ENCODE data around the gene CORO2A. TPM values are rescaled to one million over a fixed set of nuclear protein-coding genes. Genes with fewer than 3 reads are reported as not detected.
A peak's percentile ranks its signal among the peaks of the same experiment; 100 is the strongest.

CORO2A gene
- total and polyA plus RNA-seq, 5 donors = 0.09 to 0.43 (median 0.17) TPM

- 59% methylated on average over 16 of the region's 16 CpGs for WGBS
- no peak for ATAC-seq
Observed at GRCh38 chr9:98171176-98171925, 21.1 kb downstream of the CORO2A start.

GRCh38 chr9:98168941-98169488, 23.4 kb downstream of the CORO2A start:
- ATAC-seq (peak; percentile 58 to 89), DNase-seq (peak; percentile 28 to 65 (median 61))
- intact Hi-C loops (cut with DNase I) = no loop called here
- Histone ChIP-seq H3K27me3 (ENCODE audit: control insufficient read depth, insufficient read depth) (no peaks in the 10 kb centered on the region), H3K4me3 (ENCODE audit: low read length) (no peak overlapping the region), H3K9me3 (ENCODE audit: control insufficient read depth, low read length) (no peaks in the 10 kb centered on the region), H3K27ac (ENCODE audit: low read length) (no peak overlapping the region), H3K4me1 (ENCODE audit: control insufficient read depth, insufficient read depth, low read length) (no peaks in the 10 kb centered on the region)
- WGBS = 30% methylated on average over 15 of the region's 15 CpGs

More at GRCh38 chr9:98171176-98171925, 21.1 kb downstream of the CORO2A start:
- Histone ChIP-seq H3K4me3 (ENCODE audit: low read length) (no peak overlapping the region), H3K27ac (ENCODE audit: low read length) (no peak overlapping the region), H3K27me3 (ENCODE audit: control insufficient read depth, insufficient read depth) (no peaks in the 10 kb centered on the region), H3K9me3 (ENCODE audit: control insufficient read depth, low read length) (no peaks in the 10 kb centered on the region), H3K4me1 (ENCODE audit: control insufficient read depth, insufficient read depth, low read length) (no peaks in the 10 kb centered on the region)
- intact Hi-C loops (cut with DNase I) = no loop called here
- no peak for DNase-seq

GRCh38 chr9:98168153-98168780, 24.2 kb downstream of the CORO2A start:
- intact Hi-C loops (cut with DNase I) = no loop called here
- H3K27me3 ChIP-seq (ENCODE audit: control insufficient read depth, insufficient read depth) = no peaks in the 10 kb centered on the region
- ATAC-seq (no peak), DNase-seq (no peak)
- H3K9me3 ChIP-seq (ENCODE audit: control insufficient read depth, low read length) = no peaks in the 10 kb centered on the region
- WGBS = 75% methylated on average over 3 of the region's 3 CpGs
- no peaks in the 10 kb centered on the region for H3K4me1 ChIP-seq (ENCODE audit: control insufficient read depth, insufficient read depth, low read length)
- no peak overlapping the region for H3K4me3 ChIP-seq (ENCODE audit: low read length)
- H3K27ac ChIP-seq (ENCODE audit: low read length) = no peak overlapping the region

- no peaks in the 10 kb centered on the region for H3K27me3 ChIP-seq (ENCODE audit: control insufficient read depth, insufficient read depth)
- no peaks in the 10 kb centered on the region for H3K9me3 ChIP-seq (ENCODE audit: control insufficient read depth, low read length)
- H3K4me1 ChIP-seq (ENCODE audit: control insufficient read depth, insufficient read depth, low read length) = no peaks in the 10 kb centered on the region
- WGBS = 84% methylated on average over 7 of the region's 7 CpGs
- ATAC-seq (no peak), DNase-seq (no peak)
- intact Hi-C loops (cut with DNase I) = no loop called here
- H3K27ac ChIP-seq (ENCODE audit: low read length) = no peak overlapping the region
- H3K4me3 ChIP-seq (ENCODE audit: low read length) = no peak overlapping the region
Observed at GRCh38 chr9:98164912-98165311, 27.5 kb downstream of the CORO2A start.

GRCh38 chr9:98162613-98163012, 29.8 kb downstream of the CORO2A start:
- ATAC-seq = peak in 1 of 2 donors; percentile 21
- no peak overlapping the region for H3K27ac ChIP-seq (ENCODE audit: low read length)

GRCh38 chr9:98161851-98162250, 30.6 kb downstream of the CORO2A start:
- WGBS = 84% methylated on average over 4 of the region's 4 CpGs
- H3K27ac ChIP-seq (ENCODE audit: low read length) = no peak overlapping the region

More at GRCh38 chr9:98162613-98163012, 29.8 kb downstream of the CORO2A start:
- Histone ChIP-seq H3K27me3 (ENCODE audit: control insufficient read depth, insufficient read depth) (no peaks in the 10 kb centered on the region), H3K4me1 (ENCODE audit: control insufficient read depth, insufficient read depth, low read length) (no peaks in the 10 kb centered on the region), H3K4me3 (ENCODE audit: low read length) (no peak overlapping the region), H3K9me3 (ENCODE audit: control insufficient read depth, low read length) (no peaks in the 10 kb centered on the region)
- intact Hi-C loops (cut with DNase I) = no loop called here
- no peak for DNase-seq
- 96% methylated on average over 12 of the region's 12 CpGs for WGBS

GRCh38 chr9:98159790-98160189, 32.6 kb downstream of the CORO2A start:
- no peaks in the 10 kb centered on the region for H3K27me3 ChIP-seq (ENCODE audit: control insufficient read depth, insufficient read depth)
- no peaks in the 10 kb centered on the region for H3K4me1 ChIP-seq (ENCODE audit: control insufficient read depth, insufficient read depth, low read length)
- no peaks in the 10 kb centered on the region for H3K9me3 ChIP-seq (ENCODE audit: control insufficient read depth, low read length)
- no peak overlapping the region for H3K4me3 ChIP-seq (ENCODE audit: low read length)
- WGBS = 54% methylated on average over 6 of the region's 6 CpGs
- DNase-seq (no peak), ATAC-seq (no peak)
- intact Hi-C loops (cut with DNase I) = no loop called here
- H3K27ac ChIP-seq (ENCODE audit: low read length) = no peak overlapping the region

More at GRCh38 chr9:98161851-98162250, 30.6 kb downstream of the CORO2A start:
- intact Hi-C loops (cut with DNase I) = no loop called here
- H3K9me3 ChIP-seq (ENCODE audit: control insufficient read depth, low read length) = no peaks in the 10 kb centered on the region
- no peaks in the 10 kb centered on the region for H3K27me3 ChIP-seq (ENCODE audit: control insufficient read depth, insufficient read depth)
- no peaks in the 10 kb centered on the region for H3K4me1 ChIP-seq (ENCODE audit: control insufficient read depth, insufficient read depth, low read length)
- no peak for DNase-seq
- H3K4me3 ChIP-seq (ENCODE audit: low read length) = no peak overlapping the region
- ATAC-seq = no peak

- Histone ChIP-seq H3K27me3 (ENCODE audit: control insufficient read depth, insufficient read depth) (no peaks in the 10 kb centered on the region), H3K27ac (ENCODE audit: low read length) (no peak overlapping the region), H3K4me1 (ENCODE audit: control insufficient read depth, insufficient read depth, low read length) (no peaks in the 10 kb centered on the region), H3K4me3 (ENCODE audit: low read length) (no peak overlapping the region), H3K9me3 (ENCODE audit: control insufficient read depth, low read length) (no peaks in the 10 kb centered on the region)
- ATAC-seq (no peak), DNase-seq (no peak)
- intact Hi-C loops (cut with DNase I) = no loop called here
- 93% methylated on average over 5 of the region's 5 CpGs for WGBS
Observed at GRCh38 chr9:98159301-98159700, 33.1 kb downstream of the CORO2A start.

- no peaks in the 10 kb centered on the region for H3K27me3 ChIP-seq (ENCODE audit: control insufficient read depth, insufficient read depth)
- no peak for DNase-seq
- H3K4me3 ChIP-seq (ENCODE audit: low read length) = no peak overlapping the region
- H3K27ac ChIP-seq (ENCODE audit: low read length) = no peak overlapping the region
- H3K4me1 ChIP-seq (ENCODE audit: control insufficient read depth, insufficient read depth, low read length) = no peaks in the 10 kb centered on the region
- intact Hi-C loops (cut with DNase I) = no loop called here
- 72% methylated on average over 4 of the region's 4 CpGs for WGBS
- ATAC-seq = peak in 1 of 2 donors; percentile 26
- no peaks in the 10 kb centered on the region for H3K9me3 ChIP-seq (ENCODE audit: control insufficient read depth, low read length)
Observed at GRCh38 chr9:98158071-98158831, 34.2 kb downstream of the CORO2A start.

GRCh38 chr9:98157372-98157771, 35.1 kb downstream of the CORO2A start:
- no peak overlapping the region for H3K27ac ChIP-seq (ENCODE audit: low read length)
- intact Hi-C loops (cut with DNase I) = no loop called here
- 93% methylated on average over 10 of the region's 10 CpGs for WGBS
- H3K4me1 ChIP-seq (ENCODE audit: control insufficient read depth, insufficient read depth, low read length) = no peaks in the 10 kb centered on the region
- DNase-seq = no peak
- no peak for ATAC-seq
- H3K27me3 ChIP-seq (ENCODE audit: control insufficient read depth, insufficient read depth) = no peaks in the 10 kb centered on the region
- no peak overlapping the region for H3K4me3 ChIP-seq (ENCODE audit: low read length)
- H3K9me3 ChIP-seq (ENCODE audit: control insufficient read depth, low read length) = no peaks in the 10 kb centered on the region

- intact Hi-C loops (cut with DNase I) = no loop called here
- WGBS = 88% methylated on average over 2 of the region's 2 CpGs
- ATAC-seq = no peak
- H3K4me1 ChIP-seq (ENCODE audit: control insufficient read depth, insufficient read depth, low read length) = no peaks in the 10 kb centered on the region
- H3K27me3 ChIP-seq (ENCODE audit: control insufficient read depth, insufficient read depth) = no peaks in the 10 kb centered on the region
- DNase-seq = no peak
- no peak overlapping the region for H3K4me3 ChIP-seq (ENCODE audit: low read length)
- no peaks in the 10 kb centered on the region for H3K9me3 ChIP-seq (ENCODE audit: control insufficient read depth, low read length)
- H3K27ac ChIP-seq (ENCODE audit: low read length) = no peak overlapping the region
Observed at GRCh38 chr9:98154678-98155077, 37.8 kb downstream of the CORO2A start.

All from right cardiac atrium (tissue), 5 donors.